HG03060 (cell line): ENCODE results near the gene ACR.
"Not testable (repeated sequence)": the region's sequence is repeated elsewhere in the genome, so short reads cannot be mapped to it uniquely, and the experiment has no call there.

Source experiments
- ATAC-seq: cut with Tn5 transposase; IDR thresholded peaks from one replicate; pipeline ENCODE4 v1.9.1; 2021; ENCODE audit warnings: low read depth, moderate number of reproducible peaks; ENCODE audit not compliant: unreplicated experiment

Gene ACR

GRCh38 chr22:50759597-50760341 is 21.8 kb downstream of the ACR start:
- ATAC-seq, result not testable (repeated sequence)

DNA sequence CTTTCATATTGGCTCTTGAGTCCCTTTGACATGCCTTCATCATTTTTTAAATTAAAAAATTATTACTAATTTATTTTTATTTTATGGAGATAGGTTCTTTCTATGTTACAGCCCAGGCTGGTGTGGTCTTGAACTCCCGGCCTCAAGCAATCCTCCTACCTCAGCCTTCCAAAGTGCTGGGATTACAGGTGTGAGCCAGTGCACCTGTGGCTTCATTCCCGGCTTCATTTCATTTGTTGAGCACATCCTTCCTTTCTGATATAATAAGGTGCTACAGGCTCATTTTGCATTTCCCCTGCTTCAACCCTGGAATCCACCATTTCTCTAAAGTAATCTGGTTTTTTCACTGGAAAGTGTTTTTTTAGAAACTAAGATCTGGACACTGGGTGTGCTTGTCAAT is 23.8 kb downstream of the ACR start:
- ATAC-seq, result not testable (repeated sequence)

GRCh38 chr22:50764288-50764687 is 26.3 kb downstream of the ACR start:
- not testable (repeated sequence) for ATAC-seq

DNA sequence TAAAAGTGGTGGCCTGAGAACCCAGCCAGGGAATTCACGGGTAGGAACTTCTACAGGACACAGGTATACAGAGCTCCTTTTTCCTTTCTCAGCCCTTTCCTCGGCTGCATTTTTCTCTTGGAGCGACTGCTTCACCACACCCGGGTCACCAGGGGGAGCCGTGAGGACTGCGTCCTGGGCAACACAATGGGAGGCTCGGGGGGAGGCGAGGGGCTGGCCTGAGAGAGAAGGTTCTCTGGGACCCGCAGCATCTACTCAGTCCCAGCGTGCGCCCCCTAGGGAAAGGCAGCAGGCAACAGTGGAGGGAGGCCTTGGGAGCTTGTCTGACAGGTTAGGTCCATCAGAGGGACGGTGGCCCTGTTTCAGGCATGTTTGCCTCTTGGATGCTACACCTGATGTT is 37.1 kb downstream of the ACR start:
- ATAC-seq, result not testable (repeated sequence)

GRCh38 chr22:50777631-50778030 is 39.6 kb downstream of the ACR start:
- ATAC-seq, result not testable (repeated sequence)

GRCh38 chr22:50780244-50780643 is 42.2 kb downstream of the ACR start:
- ATAC-seq, result not testable (repeated sequence)

GRCh38 chr22:50782253-50782652 is 44.2 kb downstream of the ACR start:
- ATAC-seq, result not testable (repeated sequence)

GRCh38 chr22:50783033-50783879 is 45.3 kb downstream of the ACR start, which contains the start of gene RABL2B:
Gene RABL2B (minus strand): TSS chr22:50783636. CDS start chr22:50782294, 1,342 bp downstream.
- ATAC-seq, result peak; percentile 94

DNA sequence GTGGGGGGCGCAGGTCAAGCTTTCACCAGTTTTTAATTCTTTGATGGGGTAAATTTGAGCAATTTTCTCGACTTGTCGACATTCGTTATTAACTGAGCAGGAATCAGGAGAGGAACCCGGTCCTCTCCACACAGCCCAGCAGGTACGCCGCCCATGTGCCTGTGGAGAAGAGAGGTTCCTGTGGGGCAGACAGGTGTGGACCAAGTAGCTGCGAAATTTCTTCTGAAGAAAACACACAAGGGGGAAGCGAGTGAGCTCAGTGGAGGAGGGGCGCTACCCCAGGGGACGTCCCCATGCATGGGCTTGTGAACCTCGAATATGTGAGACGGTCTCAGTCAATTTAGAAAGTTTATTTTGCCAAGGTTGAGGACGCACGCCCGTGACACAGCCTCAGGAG is 45.9 kb downstream of the ACR start:
- ATAC-seq, result not testable (repeated sequence)

DNA sequence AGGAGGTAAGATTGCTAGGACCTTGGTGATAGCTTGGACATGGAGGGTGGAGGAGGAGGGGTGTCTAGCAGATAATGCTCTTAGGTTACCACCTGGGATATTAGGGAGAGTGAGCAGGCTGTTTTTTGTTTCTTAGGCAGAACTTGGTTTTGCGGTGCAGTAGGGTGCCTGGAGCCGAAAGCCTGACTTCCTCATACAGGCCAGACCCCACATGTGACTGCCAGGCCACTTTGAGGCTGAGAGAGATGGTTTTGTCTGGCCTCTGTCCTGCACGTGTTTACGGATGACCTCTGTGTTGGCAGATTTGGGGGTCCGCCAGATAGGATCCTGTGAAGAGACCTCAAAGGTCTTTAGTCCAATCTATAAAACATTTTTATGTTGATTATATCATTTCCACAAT is 47.3 kb downstream of the ACR start:
- ATAC-seq, result not testable (repeated sequence)

DNA sequence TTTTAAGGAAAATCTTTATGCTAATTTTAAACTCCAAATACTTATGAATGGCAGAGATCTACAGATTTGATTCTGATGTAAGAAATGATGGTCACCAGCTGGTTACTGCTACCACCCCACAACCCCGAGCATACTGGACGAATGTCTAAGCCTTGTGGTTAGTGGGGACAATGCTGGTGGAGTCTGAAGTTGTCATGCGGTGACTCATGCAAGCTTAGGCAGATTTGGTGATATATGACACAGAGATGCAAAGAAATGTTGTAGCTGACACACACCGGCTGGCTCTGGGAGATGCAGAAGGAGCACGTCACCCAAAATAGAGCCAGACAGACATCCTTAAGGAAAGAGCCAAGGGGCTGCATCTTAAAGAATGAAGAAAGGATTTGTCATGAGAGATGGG is 48.9 kb downstream of the ACR start:
- not testable (repeated sequence) for ATAC-seq
